HG02981 (cell line): ENCODE results near the gene PRKAG1.

ENCODE experiments used
- ATAC-seq: cut with Tn5 transposase; IDR thresholded peaks from one replicate; pipeline ENCODE4 v1.9.1; 2021; ENCODE audit warnings: mild to moderate bottlenecking, moderate library complexity; ENCODE audit not compliant: unreplicated experiment

PRKAG1 gene

GRCh38 chr12:48969833-48970701, 48.5 kb downstream of the PRKAG1 start:
- no peak for ATAC-seq

- ATAC-seq: no peak
Measured at GRCh38 chr12:48969160-48969771, 49.3 kb downstream of the PRKAG1 start.

GRCh38 chr12:48968467-48968866, 50.1 kb downstream of the PRKAG1 start:
- no peak for ATAC-seq

- no peak for ATAC-seq
Measured at GRCh38 chr12:48967991-48968390, 50.6 kb downstream of the PRKAG1 start.

GRCh38 chr12:48966177-48966895, 52.2 kb downstream of the PRKAG1 start:
- no peak for ATAC-seq

- ATAC-seq: no peak
Measured at GRCh38 chr12:48965298-48965838, 53.2 kb downstream of the PRKAG1 start.

GRCh38 chr12:48961801-48962200, 56.8 kb downstream of the PRKAG1 start:
- ATAC-seq: no peak

GRCh38 chr12:48961331-48961730, 57.2 kb downstream of the PRKAG1 start:
- ATAC-seq: no peak

GRCh38 chr12:48960834-48961233, 57.7 kb downstream of the PRKAG1 start:
- no peak for ATAC-seq

- no peak for ATAC-seq
Measured at GRCh38 chr12:48958049-48958388, 60.6 kb downstream of the PRKAG1 start.

- peak; percentile 92 for ATAC-seq
Measured at GRCh38 chr12:48957141-48958048, 61.2 kb downstream of the PRKAG1 start, which contains the start of gene ARF3. Gene ARF3, minus strand, starts transcription at chr12:48957487. Its CDS starts 16,392 bp downstream, at chr12:48941095.

- ATAC-seq: no peak
Measured at GRCh38 chr12:48956279-48957140, 62.1 kb downstream of the PRKAG1 start.

GRCh38 chr12:48954841-48955501, 63.6 kb downstream of the PRKAG1 start:
- ATAC-seq: no peak

GRCh38 chr12:48954061-48954460, 64.5 kb downstream of the PRKAG1 start:
- no peak for ATAC-seq

GRCh38 chr12:48952691-48953090, 65.9 kb downstream of the PRKAG1 start:
- no peak for ATAC-seq
